ENCODE results near the gene UCP1. TPM values are rescaled to one million over a fixed set of nuclear protein-coding genes. Genes with fewer than 3 reads are reported as not detected.

The UCP1 gene

Small RNAs within 50 kb of the gene (small RNA-seq; reads per million reads assigned to genes)
- not detected for gene AC108019.1 (ENCODE audit: insufficient read depth)
- gene RN7SL152P (ENCODE audit: insufficient read depth) = not detected
